Neutrophil (primary cell): ENCODE measurements around the gene SULT1E1.

Experiments
- H3K27ac ChIP-seq: fragments of 200-600 bp; sonication (generic); 2 replicates; pipeline ENCODE4 v1.5.1; 2016; ENCODE audit warnings: mild to moderate bottlenecking, moderate library complexity
- H3K27me3 ChIP-seq: fragments of 200-600 bp; sonication (generic); 2 replicates; pipeline ENCODE4 v1.6.0; 2016; ENCODE audit warnings: mild to moderate bottlenecking
- H3K36me3 ChIP-seq: fragments of 200-600 bp; sonication (generic); 2 replicates; pipeline ENCODE4 v1.5.1; 2017
- H3K4me1 ChIP-seq, 2 experiments: fragments of 200-600 bp in 1 of 2; sonication (generic) in 1 of 2; 1 replicate in 1 of 2; 2 replicates in 1 of 2; pipeline versions ENCODE4 v1.5.1 to v1.6.1; 2013 to 2016; ENCODE audit warnings: low read depth in 1 of 2, low read length in 1 of 2, mild to moderate bottlenecking in 1 of 2, moderate library complexity in 1 of 2; ENCODE audit not compliant: control insufficient read depth in 1 of 2, insufficient read depth in 1 of 2
- H3K4me3 ChIP-seq, 2 experiments: fragments of 200-600 bp in 1 of 2; sonication (generic) in 1 of 2; 1 replicate in 1 of 2; 2 replicates in 1 of 2; pipeline ENCODE4 v1.5.1; 2013 to 2016; ENCODE audit warnings: low read depth in 1 of 2, low read length in 1 of 2, mild to moderate bottlenecking in 1 of 2, moderate library complexity in 1 of 2
- H3K9me3 ChIP-seq: fragments of 200-600 bp; sonication (generic); 2 replicates; pipeline ENCODE4 v1.5.1; 2016
- CTCF ChIP-seq: fragments of 200-600 bp; sonication (generic); IDR thresholded peaks from 2 replicates; pipeline ENCODE4 v1.5.1; 2016; ENCODE audit warnings: antibody characterized with exemption

SULT1E1 gene

GRCh38 chr4:69818060-69818639, 41.8 kb downstream of the SULT1E1 start:
- Histone ChIP-seq H3K27me3 (no peaks in the 10 kb centered on the region), H3K4me3 (no peak overlapping the region), H3K4me1 (peaks cover 7 to 14% of the 10 kb centered on the region in 2 experiments), H3K27ac (no peak overlapping the region), H3K36me3 (no peaks in the 10 kb centered on the region), H3K9me3 (no peaks in the 10 kb centered on the region)
- no peak for TF ChIP-seq CTCF

GRCh38 chr4:69816236-69816635, 43.7 kb downstream of the SULT1E1 start:
- Histone ChIP-seq H3K36me3 (no peaks in the 10 kb centered on the region), H3K27me3 (no peaks in the 10 kb centered on the region), H3K4me3 (no peak overlapping the region), H3K4me1 (peaks cover 6 to 12% of the 10 kb centered on the region in 2 experiments), H3K9me3 (no peaks in the 10 kb centered on the region), H3K27ac (no peak overlapping the region)
- TF ChIP-seq CTCF = no peak

GRCh38 chr4:69813628-69814027, 46.3 kb downstream of the SULT1E1 start:
- Histone ChIP-seq H3K36me3 (no peaks in the 10 kb centered on the region), H3K27me3 (no peaks in the 10 kb centered on the region), H3K4me3 (no peak overlapping the region), H3K9me3 (no peaks in the 10 kb centered on the region), H3K27ac (no peak overlapping the region), H3K4me1 (no peaks in the 10 kb centered on the region)
- TF ChIP-seq CTCF = no peak

GRCh38 chr4:69811166-69811565, 48.8 kb downstream of the SULT1E1 start:
- Histone ChIP-seq H3K27me3 (no peaks in the 10 kb centered on the region), H3K4me1 (no peaks in the 10 kb centered on the region), H3K9me3 (no peaks in the 10 kb centered on the region), H3K4me3 (no peak overlapping the region), H3K27ac (no peak overlapping the region), H3K36me3 (no peaks in the 10 kb centered on the region)
- TF ChIP-seq CTCF = no peak

GRCh38 chr4:69800599-69800998, 59.3 kb downstream of the SULT1E1 start:
- TF ChIP-seq CTCF = no peak
- H3K27ac ChIP-seq = no peak overlapping the region

GRCh38 chr4:69799337-69799736, 60.6 kb downstream of the SULT1E1 start:
- Histone ChIP-seq H3K27ac (no peak overlapping the region), H3K36me3 (no peaks in the 10 kb centered on the region), H3K9me3 (no peaks in the 10 kb centered on the region), H3K4me3 (no peak overlapping the region), H3K4me1 (no peaks in the 10 kb centered on the region), H3K27me3 (no peaks in the 10 kb centered on the region)
- no peak for TF ChIP-seq CTCF

More at GRCh38 chr4:69800599-69800998, 59.3 kb downstream of the SULT1E1 start:
- H3K4me1 ChIP-seq = no peaks in the 10 kb centered on the region
- no peak overlapping the region for H3K4me3 ChIP-seq
- no peaks in the 10 kb centered on the region for H3K27me3 ChIP-seq
- H3K36me3 ChIP-seq = no peaks in the 10 kb centered on the region
- H3K9me3 ChIP-seq = no peaks in the 10 kb centered on the region
